GM19351 (cell line): ENCODE results near the gene AHCY.
"Not testable (repeated sequence)": the region's sequence is repeated elsewhere in the genome, so short reads cannot be mapped to it uniquely, and the experiment has no call there.

Experiments
- ATAC-seq: cut with Tn5 transposase; IDR thresholded peaks from one replicate; pipeline ENCODE4 v1.9.1; 2021; ENCODE audit warnings: mild to moderate bottlenecking, moderate library complexity; ENCODE audit not compliant: unreplicated experiment

The AHCY gene

DNA sequence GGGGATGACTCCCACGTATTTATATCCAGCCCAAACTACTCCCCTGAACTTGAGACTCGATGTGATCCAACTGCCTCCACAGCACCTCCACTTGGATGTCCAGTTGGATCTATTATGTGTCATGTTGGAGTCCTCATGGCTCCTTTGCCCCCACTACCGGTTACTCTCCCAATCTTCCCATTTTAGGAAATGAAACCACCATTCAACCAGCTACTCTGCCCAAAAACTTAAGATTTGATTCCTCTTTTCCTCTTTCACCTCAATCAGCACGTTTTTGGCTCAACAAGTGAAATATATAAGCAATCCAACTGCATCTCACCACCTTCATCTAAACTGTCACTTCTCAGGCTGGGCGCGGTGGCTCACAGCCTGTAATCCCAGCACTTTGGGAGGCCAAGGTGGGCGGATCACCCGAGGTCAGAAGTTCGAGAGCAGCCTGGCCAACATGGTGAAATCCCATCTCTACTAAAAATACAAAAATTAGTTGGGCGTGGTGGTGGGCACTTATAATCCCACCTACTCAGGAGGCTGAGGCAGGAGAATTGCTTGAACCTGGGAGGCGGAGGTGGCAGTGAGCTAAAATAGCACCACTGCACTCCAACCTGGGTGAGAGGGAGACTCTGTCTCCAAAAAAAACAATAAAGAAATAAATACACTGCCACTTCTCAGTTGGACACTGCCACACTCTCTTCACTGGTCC is 3.4 kb downstream of the AHCY start:
- ATAC-seq = no peak

DNA sequence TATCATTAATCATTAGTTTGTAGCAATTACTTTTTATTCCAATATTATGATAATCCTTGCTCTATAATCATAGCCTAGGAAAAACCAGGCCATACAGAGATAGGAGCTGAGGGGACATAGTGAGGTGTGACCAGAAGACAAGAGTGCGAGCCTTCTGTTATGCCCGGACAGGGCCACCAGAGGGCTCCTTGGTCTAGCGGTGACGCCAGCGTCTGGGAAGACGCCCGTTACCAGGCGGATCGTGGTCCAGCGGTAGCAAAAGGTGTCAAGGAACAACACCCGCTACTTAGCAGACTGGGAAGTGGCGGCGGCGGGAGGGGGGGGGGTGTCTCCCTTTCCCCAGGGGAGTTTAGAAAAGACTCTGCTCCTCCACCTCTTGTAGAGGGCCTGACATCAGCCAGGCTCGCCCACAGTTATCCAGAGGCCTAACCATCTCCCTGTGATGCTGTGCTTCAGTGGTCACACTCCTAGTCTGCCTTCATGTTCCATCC is 4.8 kb downstream of the AHCY start:
- not testable (repeated sequence) for ATAC-seq

DNA sequence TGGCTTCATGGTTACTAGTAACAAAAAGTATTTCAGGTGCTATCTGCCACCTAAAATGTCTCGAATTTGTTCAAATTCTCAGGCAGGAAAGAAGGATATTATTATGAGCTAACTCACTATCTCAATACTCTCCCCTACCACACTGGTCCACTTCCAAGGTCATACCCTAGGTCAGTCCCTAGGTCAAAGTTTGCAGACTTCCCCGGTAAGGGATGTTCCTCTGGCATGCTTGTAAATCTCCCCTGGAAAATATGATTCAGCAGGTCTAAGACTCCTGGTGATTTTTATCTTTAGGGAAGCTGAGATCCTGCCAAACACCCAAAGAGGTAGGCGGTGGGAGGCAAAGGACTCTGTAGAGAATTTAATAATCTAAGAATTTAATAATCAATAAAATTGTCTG is 6.7 kb downstream of the AHCY start:
- ATAC-seq = no peak

GRCh38 chr20:34295284-34295683 is 7.9 kb downstream of the AHCY start:
- no peak for ATAC-seq

- ATAC-seq = no peak
Observed at GRCh38 chr20:34294563-34294962, 8.6 kb downstream of the AHCY start.

GRCh38 chr20:34293589-34293988 is 9.6 kb downstream of the AHCY start:
- ATAC-seq = no peak

GRCh38 chr20:34293119-34293518 is 10.0 kb downstream of the AHCY start:
- no peak for ATAC-seq

GRCh38 chr20:34292496-34292895 is 10.7 kb downstream of the AHCY start:
- no peak for ATAC-seq

DNA sequence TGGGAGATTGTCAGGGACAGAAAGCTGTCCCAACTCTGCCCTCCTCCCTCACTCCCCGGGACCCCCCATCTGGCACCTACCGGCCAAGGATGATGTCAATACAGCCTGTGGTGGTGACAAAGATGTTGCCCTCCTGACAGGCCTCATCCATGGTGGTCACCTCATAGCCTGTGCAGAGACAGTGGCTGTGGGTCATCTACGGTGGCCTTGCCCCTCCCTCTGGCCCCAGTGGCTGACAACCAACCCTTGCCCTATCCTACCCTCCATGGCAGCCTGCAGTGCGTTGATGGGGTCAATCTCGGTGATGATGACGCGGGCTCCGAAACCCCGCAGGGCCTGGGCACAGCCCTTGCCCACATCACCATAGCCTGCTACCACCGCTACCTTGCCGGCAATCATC is 12.7 kb downstream of the AHCY start:
- ATAC-seq = no peak

DNA sequence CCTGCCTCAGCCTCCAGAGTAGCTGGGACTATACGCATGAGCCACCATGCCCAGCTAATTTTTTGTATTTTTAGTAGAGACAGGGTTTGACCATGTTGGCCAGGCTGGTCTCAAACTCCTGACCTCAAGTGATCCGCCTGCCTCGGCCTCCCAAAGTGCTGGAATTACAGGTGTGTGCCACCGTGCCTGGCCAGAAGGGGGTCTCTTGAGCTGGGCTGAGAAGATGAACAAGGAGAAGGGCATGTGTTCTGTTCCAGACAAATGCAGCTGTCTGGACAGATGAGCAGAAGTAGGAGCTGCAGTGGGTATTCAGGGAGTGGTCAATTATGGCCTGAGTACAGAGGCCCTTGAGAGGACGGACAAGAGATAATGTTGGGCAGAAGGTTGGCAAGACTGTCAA is 15.7 kb downstream of the AHCY start:
- not testable (repeated sequence) for ATAC-seq

- ATAC-seq = no peak
Observed at GRCh38 chr20:34285450-34285849, 17.7 kb downstream of the AHCY start.

- ATAC-seq = no peak
Observed at GRCh38 chr20:34283844-34284243, 19.3 kb downstream of the AHCY start.

DNA sequence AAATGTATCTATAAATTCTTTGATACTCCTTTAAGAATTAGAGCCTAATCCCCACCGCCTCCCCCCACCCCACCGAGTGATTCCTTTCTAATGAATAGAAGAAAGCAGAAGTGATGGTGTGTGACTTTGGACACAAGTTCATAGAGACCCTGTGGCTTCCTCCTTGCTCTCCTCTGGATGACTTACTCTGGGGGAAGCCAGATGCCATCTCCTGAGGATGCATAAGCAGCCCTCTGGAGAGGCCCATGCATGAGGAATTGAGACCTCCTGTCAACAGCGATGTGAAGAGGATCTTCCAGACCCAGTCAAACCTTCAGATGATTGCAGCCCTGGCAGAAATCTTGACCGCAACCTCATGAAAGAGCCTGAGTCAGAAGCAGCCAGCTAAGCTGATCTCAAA is 21.1 kb downstream of the AHCY start:
- ATAC-seq = no peak

GRCh38 chr20:34281177-34281576 is 22.0 kb downstream of the AHCY start:
- no peak for ATAC-seq

- no peak for ATAC-seq
Observed at GRCh38 chr20:34274694-34275093, 28.5 kb downstream of the AHCY start.

DNA sequence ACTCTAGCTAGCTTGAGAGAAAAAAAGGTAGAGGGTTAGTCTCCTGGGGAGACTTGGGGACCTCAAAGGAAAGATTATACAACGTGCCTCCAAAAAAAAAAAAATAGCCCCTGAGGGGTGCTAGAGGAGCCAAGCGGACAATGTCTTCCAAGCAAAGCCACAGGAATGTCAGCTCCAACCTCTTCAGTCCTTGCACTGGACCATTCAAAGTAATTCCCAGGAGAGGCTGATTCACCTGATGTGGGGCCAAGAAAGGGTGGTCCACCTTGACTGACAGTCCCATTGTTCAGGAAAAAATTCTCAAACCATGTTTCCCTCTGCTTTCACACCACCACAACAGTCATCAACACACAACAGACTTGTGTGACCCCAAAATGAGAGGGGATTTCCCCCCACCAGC is 31.2 kb downstream of the AHCY start:
- no peak for ATAC-seq

GRCh38 chr20:34269996-34270627 is 33.0 kb downstream of the AHCY start:
- no peak for ATAC-seq

GRCh38 chr20:34268851-34269636 is 34.1 kb downstream of the AHCY start:
- ATAC-seq = no peak

DNA sequence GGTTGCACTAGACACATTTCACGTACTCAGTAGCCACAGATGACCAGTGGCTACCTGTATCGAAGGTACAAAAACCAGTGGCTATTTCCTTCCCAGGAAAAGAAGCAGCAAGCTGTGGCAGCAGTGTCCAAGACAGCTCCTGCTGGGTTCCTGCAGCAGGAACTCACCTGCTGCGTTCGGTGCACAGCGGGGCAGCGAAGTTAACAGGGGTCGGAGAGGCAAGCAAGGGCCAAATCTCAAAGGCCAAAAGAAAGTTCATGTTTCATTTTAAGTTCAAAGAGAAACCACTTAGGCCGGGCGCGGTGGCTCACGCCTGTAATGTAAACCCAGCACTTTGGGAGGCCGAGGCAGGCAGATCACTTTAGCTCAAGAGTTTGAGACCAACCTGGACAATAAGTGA is 35.0 kb downstream of the AHCY start:
- no peak for ATAC-seq

- no peak for ATAC-seq
Observed at GRCh38 chr20:34264141-34264540, 39.0 kb downstream of the AHCY start.

- ATAC-seq = not testable (repeated sequence)
Observed at GRCh38 chr20:34263468-34263867, 39.7 kb downstream of the AHCY start.
